Trophoblast cell (in vitro differentiated cells and primary cell): ENCODE results near the gene CHCHD6.

ENCODE experiments used
- DNase-seq, 2 donors: peaks; one replicate each; pipeline ENCODE4 v3.0.0-alpha.2; 2016
- H2AFZ ChIP-seq: 2 replicates; pipeline ENCODE4 v1.6.1; 2013; ENCODE audit warnings: low read length, moderate library complexity, mild to moderate bottlenecking; ENCODE audit not compliant: insufficient read depth, poor library complexity
- H2AK5ac ChIP-seq: 2 replicates; pipeline ENCODE4 v1.6.1; 2013; ENCODE audit warnings: mild to moderate bottlenecking, low read length
- H2BK120ac ChIP-seq: 2 replicates; pipeline ENCODE4 v1.6.1; 2013; ENCODE audit warnings: low read length, mild to moderate bottlenecking, moderate library complexity; ENCODE audit not compliant: insufficient read depth, poor library complexity
- H2BK12ac ChIP-seq: 2 replicates; pipeline ENCODE4 v1.6.1; 2013; ENCODE audit warnings: mild to moderate bottlenecking, low read length, moderate library complexity
- H2BK5ac ChIP-seq: 2 replicates; pipeline ENCODE4 v1.6.1; 2013; ENCODE audit warnings: low read length, low read depth, moderate library complexity, mild to moderate bottlenecking; ENCODE audit not compliant: poor library complexity
- H3K14ac ChIP-seq: 2 replicates; pipeline ENCODE4 v1.6.1; 2013; ENCODE audit warnings: mild to moderate bottlenecking, low read length
- H3K18ac ChIP-seq: 2 replicates; pipeline ENCODE4 v1.6.1; 2013; ENCODE audit warnings: mild to moderate bottlenecking, low read length
- H3K23ac ChIP-seq: 2 replicates; pipeline ENCODE4 v1.6.1; 2013; ENCODE audit warnings: low read length
- H3K27ac ChIP-seq: 2 replicates; pipeline ENCODE4 v1.5.1; 2013; ENCODE audit warnings: low read depth, mild to moderate bottlenecking, inconsistent platforms, low read length, moderate library complexity
- H3K27me3 ChIP-seq: 2 replicates; pipeline ENCODE4 v1.6.1; 2013; ENCODE audit warnings: inconsistent platforms, mild to moderate bottlenecking, low read length, moderate library complexity; ENCODE audit not compliant: insufficient read depth
- H3K36me3 ChIP-seq, 2 experiments: 1 replicate in 1 of 2; 2 replicates in 1 of 2; pipeline ENCODE4 v1.6.1; 2013; ENCODE audit warnings: low read length in 2 of 2, mild to moderate bottlenecking in 2 of 2, moderate library complexity in 1 of 2; ENCODE audit not compliant: insufficient read depth in 2 of 2, control insufficient read depth in 1 of 2
- H3K4ac ChIP-seq: 2 replicates; pipeline ENCODE4 v1.6.1; 2013; ENCODE audit warnings: low read depth, mild to moderate bottlenecking, low read length, moderate library complexity
- H3K4me1 ChIP-seq, 2 experiments: 1 replicate in 1 of 2; 2 replicates in 1 of 2; pipeline ENCODE4 v1.6.1; 2013; ENCODE audit warnings: low read length in 2 of 2, mild to moderate bottlenecking in 2 of 2, moderate library complexity in 1 of 2; ENCODE audit not compliant: insufficient read depth in 2 of 2, control insufficient read depth in 1 of 2
- H3K4me2 ChIP-seq: 2 replicates; pipeline ENCODE4 v1.6.1; 2013; ENCODE audit warnings: inconsistent platforms, mild to moderate bottlenecking, low read length, moderate library complexity
- H3K4me3 ChIP-seq: 2 replicates; pipeline ENCODE4 v1.5.1; 2013; ENCODE audit warnings: mild to moderate bottlenecking, low read depth, low read length, inconsistent platforms
- H3K79me1 ChIP-seq: one replicate; pipeline ENCODE4 v1.6.1; 2013; ENCODE audit warnings: low read length
- H3K79me2 ChIP-seq: 2 replicates; pipeline ENCODE4 v1.6.1; 2013; ENCODE audit warnings: low read length, mild to moderate bottlenecking; ENCODE audit not compliant: control insufficient read depth, insufficient read depth, poor library complexity
- H3K9ac ChIP-seq: 2 replicates; pipeline ENCODE4 v1.6.1; 2013; ENCODE audit warnings: mild to moderate bottlenecking, low read length
- H3K9me3 ChIP-seq: 2 replicates; pipeline ENCODE4 v1.6.1; 2013; ENCODE audit warnings: low read depth, mild to moderate bottlenecking, control low read depth, inconsistent platforms, low read length; ENCODE audit not compliant: insufficient read depth
- H4K12ac ChIP-seq: 2 replicates; pipeline ENCODE4 v1.6.1; 2013; ENCODE audit warnings: low read depth, mild to moderate bottlenecking, low read length, moderate library complexity
- H4K8ac ChIP-seq: 2 replicates; pipeline ENCODE4 v1.6.1; 2013; ENCODE audit warnings: low read depth, mild to moderate bottlenecking, low read length, moderate library complexity
- H4K91ac ChIP-seq: one replicate; pipeline ENCODE4 v1.6.1; 2013; ENCODE audit warnings: low read depth, mild to moderate bottlenecking, low read length, moderate library complexity
- WGBS: extraction: QIAGEN DNeasy Blood & Tissue Kit; methylation state at CpG from one replicate; pipeline ENCODE4 v1.1.7; 2013; ENCODE audit warnings: missing lambda C conversion rate; ENCODE audit not compliant: insufficient read length, insufficient coverage; ENCODE audit errors: extremely low coverage; 5-methylcytosine and 5-hydroxymethylcytosine counted together

The CHCHD6 gene

GRCh38 chr3:126987596-126987995 is 283.6 kb downstream of the CHCHD6 start:
- no peak overlapping the region for H4K91ac ChIP-seq
- H3K4me1 ChIP-seq = peaks cover 5 to 8% of the 10 kb centered on the region in 2 experiments
- H3K14ac ChIP-seq = no peak overlapping the region
- no peak overlapping the region for H2BK12ac ChIP-seq
- no peak for DNase-seq
- no peaks in the 10 kb centered on the region for H3K27me3 ChIP-seq
- H2AFZ ChIP-seq = no peak overlapping the region
- H3K9me3 ChIP-seq = peaks cover 2% of the 10 kb centered on the region
- H3K18ac ChIP-seq = no peak overlapping the region
- no CpG with 5 or more reads among the region's 8 CpGs for WGBS
- H3K4me3 ChIP-seq = no peak overlapping the region
- no peak overlapping the region for H4K8ac ChIP-seq
- H3K27ac ChIP-seq = no peak overlapping the region
- no peak overlapping the region for H3K23ac ChIP-seq
- no peak overlapping the region for H2BK5ac ChIP-seq
- H4K12ac ChIP-seq = no peak overlapping the region
- H3K4ac ChIP-seq = no peak overlapping the region
- H3K36me3 ChIP-seq = peaks cover 37 to 40% of the 10 kb centered on the region in 2 experiments
- no peak overlapping the region for H3K9ac ChIP-seq
- no peak overlapping the region for H3K4me2 ChIP-seq
- H2BK120ac ChIP-seq = no peak overlapping the region
- H3K79me2 ChIP-seq = peaks cover 13% of the 10 kb centered on the region
- no peak overlapping the region for H2AK5ac ChIP-seq
- H3K79me1 ChIP-seq = peaks cover 11% of the 10 kb centered on the region

DNA sequence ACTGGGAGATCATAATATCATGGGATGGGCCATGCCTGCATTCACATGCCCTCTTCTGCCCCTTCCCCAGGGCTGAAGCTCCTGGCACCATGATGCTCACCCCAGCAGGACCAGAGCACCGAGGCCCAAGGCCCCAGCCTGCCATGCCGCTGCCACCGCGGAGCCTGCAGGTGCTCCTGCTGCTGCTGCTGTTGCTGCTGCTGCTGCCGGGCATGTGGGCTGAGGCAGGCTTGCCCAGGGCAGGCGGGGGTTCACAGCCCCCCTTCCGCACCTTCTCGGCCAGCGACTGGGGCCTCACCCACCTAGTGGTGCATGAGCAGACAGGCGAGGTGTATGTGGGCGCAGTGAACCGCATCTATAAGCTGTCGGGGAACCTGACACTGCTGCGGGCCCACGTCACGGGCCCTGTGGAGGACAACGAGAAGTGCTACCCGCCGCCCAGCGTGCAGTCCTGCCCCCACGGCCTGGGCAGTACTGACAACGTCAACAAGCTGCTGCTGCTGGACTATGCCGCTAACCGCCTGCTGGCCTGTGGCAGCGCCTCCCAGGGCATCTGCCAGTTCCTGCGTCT is 284.5 kb downstream of the CHCHD6 start:
- no peak overlapping the region for H2BK12ac ChIP-seq
- H4K91ac ChIP-seq = no peak overlapping the region
- no CpG with 5 or more reads among the region's 26 CpGs for WGBS
- H3K27me3 ChIP-seq = no peaks in the 10 kb centered on the region
- peaks cover 11% of the 10 kb centered on the region for H3K79me2 ChIP-seq
- no peak overlapping the region for H3K9ac ChIP-seq
- H2AK5ac ChIP-seq = no peak overlapping the region
- H3K23ac ChIP-seq = no peak overlapping the region
- H3K18ac ChIP-seq = no peak overlapping the region
- no peak overlapping the region for H4K12ac ChIP-seq
- H3K4me3 ChIP-seq = no peak overlapping the region
- H2AFZ ChIP-seq = no peak overlapping the region
- H4K8ac ChIP-seq = no peak overlapping the region
- H3K4me1 ChIP-seq = peaks cover 5 to 8% of the 10 kb centered on the region in 2 experiments
- H3K79me1 ChIP-seq = peaks cover 9% of the 10 kb centered on the region
- H3K14ac ChIP-seq = no peak overlapping the region
- H2BK5ac ChIP-seq = no peak overlapping the region
- no peak overlapping the region for H3K4ac ChIP-seq
- H2BK120ac ChIP-seq = no peak overlapping the region
- DNase-seq = no peak
- H3K4me2 ChIP-seq = no peak overlapping the region
- H3K27ac ChIP-seq = no peak overlapping the region
- H3K36me3 ChIP-seq = peaks cover 43 to 45% of the 10 kb centered on the region in 2 experiments
- H3K9me3 ChIP-seq = peaks cover 2% of the 10 kb centered on the region

- Histone ChIP-seq H3K9me3 (peaks cover 4% of the 10 kb centered on the region), H4K91ac (no peak overlapping the region), H3K36me3 (peaks cover 49 to 51% of the 10 kb centered on the region in 2 experiments), H3K4me2 (no peak overlapping the region), H3K4ac (no peak overlapping the region), H3K79me2 (peaks cover 5% of the 10 kb centered on the region), H3K9ac (no peak overlapping the region), H2AK5ac (no peak overlapping the region), H2BK5ac (no peak overlapping the region), H3K4me3 (no peak overlapping the region), H3K4me1 (peaks cover 2 to 3% of the 10 kb centered on the region in 2 experiments), H3K27ac (no peak overlapping the region), H2BK120ac (no peak overlapping the region), H4K12ac (no peak overlapping the region), H3K18ac (no peak overlapping the region), H3K23ac (no peak overlapping the region), H3K27me3 (no peaks in the 10 kb centered on the region), H4K8ac (no peak overlapping the region), H2BK12ac (no peak overlapping the region), H2AFZ (no peak overlapping the region), H3K79me1 (peaks cover 4% of the 10 kb centered on the region), H3K14ac (no peak overlapping the region)
- DNase-seq = no peak
- no CpG with 5 or more reads among the region's 36 CpGs for WGBS
Measured at GRCh38 chr3:126989316-126990023, 285.4 kb downstream of the CHCHD6 start.

- peaks cover 2 to 3% of the 10 kb centered on the region in 2 experiments for H3K4me1 ChIP-seq
Measured at GRCh38 chr3:126990024-126990700, 286.1 kb downstream of the CHCHD6 start.

More at GRCh38 chr3:126990024-126990700, 286.1 kb downstream of the CHCHD6 start:
- Histone ChIP-seq H3K9ac (no peak overlapping the region), H2AFZ (no peak overlapping the region), H2BK12ac (no peak overlapping the region), H3K14ac (no peak overlapping the region), H3K4me2 (no peak overlapping the region), H4K8ac (no peak overlapping the region), H3K27ac (no peak overlapping the region), H3K79me1 (peaks cover 4% of the 10 kb centered on the region), H3K9me3 (peaks cover 4% of the 10 kb centered on the region), H2BK120ac (no peak overlapping the region), H2BK5ac (no peak overlapping the region), H2AK5ac (no peak overlapping the region), H3K36me3 (peaks cover 51% of the 10 kb centered on the region in 2 experiments), H3K4me3 (no peak overlapping the region), H3K18ac (no peak overlapping the region), H3K4ac (no peak overlapping the region), H3K79me2 (peaks cover 5% of the 10 kb centered on the region), H3K27me3 (no peaks in the 10 kb centered on the region), H4K91ac (no peak overlapping the region), H4K12ac (no peak overlapping the region), H3K23ac (no peak overlapping the region)
- WGBS = no CpG with 5 or more reads among the region's 10 CpGs
- peak; percentile 18 to 60 for DNase-seq
